H7 (cell line): Measurements from ENCODE around the gene RTN3. TPM values are rescaled to one million over a fixed set of nuclear protein-coding genes. Genes with fewer than 3 reads are reported as not detected.

Experiments
- DNase-seq: peaks from one replicate; pipeline ENCODE4 v3.0.0; 2012
- H3K27me3 ChIP-seq: 2 replicates; pipeline ENCODE4 v1.6.0; 2011; ENCODE audit warnings: mild to moderate bottlenecking, low read length; ENCODE audit not compliant: control insufficient read depth, insufficient read depth
- H3K36me3 ChIP-seq: replicated peaks from 2 replicates; pipeline ENCODE4 v1.5.1; 2011; ENCODE audit warnings: low read length; ENCODE audit not compliant: control insufficient read depth, insufficient read depth
- H3K4me3 ChIP-seq: 2 replicates; pipeline ENCODE4 v1.5.1; 2011; ENCODE audit warnings: low read depth, mild to moderate bottlenecking, control low read depth, low read length, moderate library complexity; ENCODE audit not compliant: insufficient read depth
- total RNA-seq: library from RNA; depleted of rRNA; stranded (reverse); fragments of >200 nt; shearing (Covaris generic); gene quantifications from 2 replicates; pipeline ENCODE4 v1.2.3, GENCODE V29; 2014; rRNA removed

Gene RTN3
- total RNA-seq, 1 experiment from 2014 or later: 109 TPM

- no peaks in the 10 kb centered on the region for H3K36me3 ChIP-seq
- H3K4me3 ChIP-seq: no peak overlapping the region
- no peak for DNase-seq
- H3K27me3 ChIP-seq: no peaks in the 10 kb centered on the region
Observed at GRCh38 chr11:63782749-63783148, 101.4 kb downstream of the RTN3 start.

- H3K27me3 ChIP-seq: no peaks in the 10 kb centered on the region
- H3K36me3 ChIP-seq: no peaks in the 10 kb centered on the region
- DNase-seq: peak; percentile 63
- H3K4me3 ChIP-seq: no peak overlapping the region
Observed at GRCh38 chr11:63783925-63784592, 102.8 kb downstream of the RTN3 start.

- no peaks in the 10 kb centered on the region for H3K36me3 ChIP-seq
- no peak overlapping the region for H3K4me3 ChIP-seq
- no peak for DNase-seq
- no peaks in the 10 kb centered on the region for H3K27me3 ChIP-seq
Observed at GRCh38 chr11:63785823-63786222, 104.5 kb downstream of the RTN3 start.

DNA sequence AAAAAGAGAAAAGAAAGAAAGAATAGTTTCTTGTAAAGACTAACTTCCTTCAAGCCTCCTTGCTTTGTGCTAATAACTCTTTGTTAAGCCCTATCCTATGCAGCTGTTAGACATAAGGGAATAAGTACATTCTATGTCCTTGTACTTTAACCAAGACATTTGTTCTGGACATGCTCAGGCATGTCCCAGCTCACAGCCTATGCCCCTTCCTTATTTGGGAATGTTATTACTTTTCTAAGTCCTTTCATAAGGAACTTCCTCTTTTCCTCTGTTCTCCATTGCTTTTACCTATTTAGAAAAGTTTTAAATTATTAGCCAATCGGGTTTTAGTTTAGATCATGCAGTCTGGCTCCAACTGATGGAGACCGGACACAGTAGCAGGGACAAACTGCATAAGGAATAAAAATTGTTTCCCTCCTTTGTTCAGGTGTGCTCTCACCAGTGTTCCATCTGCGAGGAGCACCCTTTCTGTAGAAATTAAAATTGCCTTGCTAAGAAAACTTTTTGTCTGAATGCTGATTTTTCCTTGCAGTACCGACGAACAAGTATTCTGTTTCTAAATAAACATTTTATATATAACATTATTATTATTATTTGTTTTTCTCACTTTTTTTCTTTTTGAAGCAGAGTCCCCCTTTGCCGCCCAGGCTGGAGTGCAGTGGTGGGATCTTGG lies 110.3 kb downstream of the RTN3 start:
- no peaks in the 10 kb centered on the region for H3K36me3 ChIP-seq
- no peak for DNase-seq
- H3K27me3 ChIP-seq: no peaks in the 10 kb centered on the region
- no peak overlapping the region for H3K4me3 ChIP-seq

GRCh38 chr11:63793161-63793560 lies 111.9 kb downstream of the RTN3 start:
- no peak for DNase-seq
- Histone ChIP-seq H3K36me3 (no peaks in the 10 kb centered on the region), H3K27me3 (no peaks in the 10 kb centered on the region), H3K4me3 (no peak overlapping the region)

GRCh38 chr11:63795066-63795465 lies 113.8 kb downstream of the RTN3 start:
- DNase-seq: no peak

GRCh38 chr11:63800921-63801320 lies 119.6 kb downstream of the RTN3 start:
- no peak for DNase-seq
- Histone ChIP-seq H3K36me3 (no peaks in the 10 kb centered on the region), H3K4me3 (no peak overlapping the region), H3K27me3 (no peaks in the 10 kb centered on the region)

More at GRCh38 chr11:63795066-63795465, 113.8 kb downstream of the RTN3 start:
- H3K4me3 ChIP-seq: no peak overlapping the region
- H3K27me3 ChIP-seq: no peaks in the 10 kb centered on the region
- no peaks in the 10 kb centered on the region for H3K36me3 ChIP-seq

DNA sequence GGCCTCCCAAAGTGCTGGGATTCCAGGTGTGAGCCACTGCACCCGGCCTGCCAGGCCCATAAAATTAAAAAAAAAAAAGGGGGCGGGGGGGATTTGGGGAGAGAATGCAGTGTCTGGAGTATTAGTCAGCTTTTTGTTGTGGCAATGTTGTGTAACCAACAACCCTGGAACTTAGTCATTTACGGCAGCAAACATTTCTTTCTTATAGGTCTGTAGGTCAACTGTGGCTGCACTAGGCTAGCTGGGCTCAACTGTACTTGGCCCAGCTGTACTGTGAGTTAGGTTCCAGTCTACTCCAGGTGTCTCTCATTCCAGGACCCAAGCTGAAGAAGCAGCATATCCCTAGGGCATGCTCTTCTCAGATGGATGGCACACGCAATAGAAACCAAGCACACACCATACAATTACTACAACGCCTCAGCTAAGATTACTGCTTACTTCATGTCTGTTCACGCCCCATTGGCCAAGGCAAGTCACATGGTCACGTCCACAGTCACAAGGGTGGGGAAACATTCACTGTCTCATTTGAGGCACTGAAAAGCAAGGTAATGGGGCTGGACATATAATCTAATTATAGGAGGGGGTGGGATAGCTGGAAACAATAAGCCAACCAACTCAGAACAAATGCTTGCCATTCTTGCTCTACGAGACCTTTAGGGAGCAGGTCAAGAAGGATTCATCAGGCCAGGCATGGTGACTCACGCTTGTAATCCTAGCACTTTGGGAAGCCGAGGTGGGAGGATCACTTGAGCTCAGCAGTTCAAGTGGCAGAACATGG lies 121.5 kb downstream of the RTN3 start:
- no peaks in the 10 kb centered on the region for H3K27me3 ChIP-seq
- no peak for DNase-seq
- H3K36me3 ChIP-seq: no peaks in the 10 kb centered on the region
- H3K4me3 ChIP-seq: no peak overlapping the region

DNA sequence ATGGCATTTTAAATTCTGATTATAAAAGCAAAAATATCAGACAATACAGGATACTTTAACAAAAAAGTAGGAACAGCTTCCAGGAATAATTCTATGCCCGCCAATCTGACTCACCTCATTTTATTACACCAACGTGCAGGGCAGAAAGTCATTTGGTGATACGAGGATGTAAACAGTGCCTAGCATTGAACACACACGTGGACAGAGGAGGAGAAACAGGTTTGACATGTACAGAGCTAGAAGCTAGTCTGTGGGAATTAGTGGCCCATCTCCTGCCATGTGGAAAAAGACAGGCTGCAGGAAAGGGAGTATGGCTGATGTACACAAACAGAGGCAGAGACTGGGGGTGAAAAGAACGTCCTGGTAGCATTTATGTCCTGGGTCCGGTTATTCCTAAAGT lies 123.0 kb downstream of the RTN3 start:
- H3K27me3 ChIP-seq: no peaks in the 10 kb centered on the region
- H3K36me3 ChIP-seq: no peaks in the 10 kb centered on the region
- no peak for DNase-seq
- H3K4me3 ChIP-seq: no peak overlapping the region

GRCh38 chr11:63805844-63806415 lies 124.6 kb downstream of the RTN3 start:
- Histone ChIP-seq H3K4me3 (no peak overlapping the region), H3K27me3 (no peaks in the 10 kb centered on the region), H3K36me3 (no peaks in the 10 kb centered on the region)
- no peak for DNase-seq

Other genes with a start within 250 kb of the RTN3 start
- gene PLAAT5, start 190.3 kb upstream of the RTN3 start, total RNA-seq: 29.6 and 30.0 TPM in 2 replicates
- gene LGALS12, start 175.4 kb upstream of the RTN3 start, total RNA-seq: 6.8 and 16.6 TPM in 2 replicates
- 1.1 and 4.1 TPM in 2 replicates for gene PLAAT4, start 144.7 kb upstream of the RTN3 start, total RNA-seq
- not detected in 2 replicates for gene PLAAT2, start 118.1 kb upstream of the RTN3 start, total RNA-seq
- gene PLAAT3, start 67.1 kb upstream of the RTN3 start, total RNA-seq: 81.5 and 117 TPM in 2 replicates
- 19.3 and 29.6 TPM in 2 replicates for gene ATL3, start 10.1 kb upstream of the RTN3 start, total RNA-seq
- 27.2 and 34.3 TPM in 2 replicates for gene ZFTA, start 87.3 kb downstream of the RTN3 start, total RNA-seq
- gene SPINDOC, start 132.0 kb downstream of the RTN3 start, total RNA-seq: 106 and 107 TPM in 2 replicates
- 26.5 and 30.2 TPM in 2 replicates for gene MARK2, start 157.6 kb downstream of the RTN3 start, total RNA-seq
- gene RCOR2, start 235.7 kb downstream of the RTN3 start, total RNA-seq: 63.5 and 66.8 TPM in 2 replicates